DMS53 treated with DMSO at 0.1 percent for 48 hours (cell line): ENCODE data around the gene TMEM92.
"Not testable (repeated sequence)": the region's sequence is repeated elsewhere in the genome, so short reads cannot be mapped to it uniquely, and the experiment has no call there.

Experiments
- DNase-seq: peaks from one replicate; lab custom pipeline; 2025; ENCODE audit not compliant: unreplicated experiment; lab: John Stamatoyannopoulos, UW

TMEM92 gene

DNA sequence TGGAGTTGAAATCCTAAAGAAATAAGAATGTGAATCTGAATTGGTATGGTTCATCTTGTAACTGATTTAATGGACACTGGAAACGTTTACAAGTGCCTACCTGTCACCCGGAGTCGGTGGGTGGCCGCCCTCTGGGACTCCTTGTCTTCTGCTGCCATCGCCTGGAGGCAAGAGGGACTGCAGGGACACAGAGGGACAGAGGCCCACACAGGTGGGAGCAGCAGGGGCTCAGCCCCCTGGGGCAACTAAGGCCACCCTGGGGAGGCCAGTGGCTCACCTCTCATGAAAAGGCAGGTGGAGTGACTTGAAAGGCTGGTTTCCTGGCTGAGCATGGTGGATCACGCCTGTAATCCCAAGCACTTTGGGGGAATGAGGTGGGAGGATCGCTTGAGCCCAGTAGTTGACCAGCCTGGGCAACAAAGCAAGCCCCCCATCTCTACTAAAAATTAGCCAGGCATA, 23.2 kb downstream of the TMEM92 start:
- DNase-seq: peak; percentile 85

DNA sequence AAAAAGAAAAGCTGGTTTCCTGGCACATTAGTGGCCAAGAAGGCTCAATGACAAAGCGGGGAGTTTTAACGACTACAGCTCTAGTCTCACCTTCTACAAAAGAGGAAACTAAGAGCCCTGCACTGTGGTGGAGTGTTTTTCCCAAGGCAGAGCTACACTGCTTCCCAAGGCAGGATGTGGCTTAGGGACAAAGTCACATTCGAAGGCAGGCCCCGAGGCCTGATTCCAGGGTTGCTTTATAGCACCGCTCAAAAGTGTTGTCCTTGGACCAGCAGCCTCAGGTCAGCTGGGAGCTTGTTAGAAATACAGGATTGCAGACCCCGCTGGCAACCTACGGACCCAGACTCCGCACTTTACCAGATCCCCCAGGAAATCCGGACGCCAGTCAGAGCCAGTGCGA, 23.8 kb downstream of the TMEM92 start:
- no peak for DNase-seq

DNA sequence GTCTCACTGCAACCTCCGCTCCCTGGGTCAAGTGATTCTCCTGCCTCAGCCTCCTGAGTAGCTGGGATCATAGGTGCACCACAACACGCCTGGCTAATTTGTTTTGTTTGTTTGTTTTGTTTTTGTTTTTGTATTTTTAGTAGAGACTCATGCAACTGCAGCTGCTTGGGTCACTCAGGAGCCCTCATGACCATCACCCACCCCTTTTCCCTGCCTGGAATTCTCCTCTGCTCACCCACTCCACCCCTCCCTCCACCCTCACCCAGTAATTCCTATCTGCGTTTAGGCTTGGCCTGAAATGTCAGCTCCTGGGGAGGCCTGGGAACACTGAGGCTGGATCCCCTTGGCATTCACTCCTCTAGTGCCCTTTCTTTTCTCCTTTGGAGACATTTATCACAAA, 25.5 kb downstream of the TMEM92 start:
- DNase-seq: no peak

DNA sequence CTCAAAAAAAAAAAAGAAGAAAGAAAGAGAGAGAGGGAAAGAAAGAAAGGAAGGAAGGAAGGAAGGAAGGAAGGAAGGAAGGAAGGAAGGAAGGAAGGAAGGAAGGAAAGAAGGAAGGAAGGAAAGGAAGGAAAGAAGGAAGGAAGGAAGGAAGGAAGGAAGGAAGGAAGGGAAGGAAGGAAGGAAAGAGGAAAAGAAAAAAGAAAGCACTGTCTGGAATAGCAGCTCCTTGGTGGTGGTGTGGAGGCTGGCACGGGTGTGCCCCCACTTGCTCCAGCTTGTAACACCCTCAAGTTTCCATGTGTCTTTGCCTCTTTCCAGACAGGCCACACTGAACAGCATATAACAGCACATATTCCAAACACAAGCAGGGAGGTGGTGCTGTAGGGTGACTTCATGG, 26.6 kb downstream of the TMEM92 start:
- not testable (repeated sequence) for DNase-seq

DNA sequence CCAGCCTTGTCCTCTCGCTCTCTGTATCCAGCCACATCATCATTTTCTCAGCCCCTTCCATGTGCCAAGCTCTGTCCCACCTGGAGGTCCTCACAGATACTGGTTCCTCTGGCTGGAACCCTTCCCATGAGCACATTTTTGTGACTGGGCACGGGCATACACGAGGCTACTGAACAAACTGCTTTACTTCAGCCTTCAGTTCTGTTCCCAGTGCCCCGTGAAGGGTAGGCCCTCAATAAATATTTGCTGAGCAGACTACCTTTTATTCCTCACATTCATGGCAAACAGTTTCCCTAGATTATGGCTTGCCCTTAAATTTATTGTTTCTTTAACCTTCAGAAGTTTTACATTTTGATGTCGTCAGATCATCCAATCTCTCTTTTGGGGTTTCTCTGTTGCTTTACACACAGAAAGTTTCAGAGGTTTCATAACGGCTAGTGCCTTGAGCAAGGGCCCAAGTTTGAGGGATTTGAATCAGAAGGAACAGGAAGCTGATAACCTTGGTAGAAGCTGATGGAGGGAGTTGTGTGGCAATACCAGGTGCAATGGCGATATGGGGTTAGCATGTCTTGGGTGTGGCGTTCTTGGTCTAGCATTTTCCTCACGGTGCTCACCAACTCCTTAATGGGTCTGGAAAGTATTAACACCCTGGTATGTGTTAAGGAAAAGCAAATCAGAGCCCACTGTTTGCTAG, 27.8 kb downstream of the TMEM92 start:
- no peak for DNase-seq

DNA sequence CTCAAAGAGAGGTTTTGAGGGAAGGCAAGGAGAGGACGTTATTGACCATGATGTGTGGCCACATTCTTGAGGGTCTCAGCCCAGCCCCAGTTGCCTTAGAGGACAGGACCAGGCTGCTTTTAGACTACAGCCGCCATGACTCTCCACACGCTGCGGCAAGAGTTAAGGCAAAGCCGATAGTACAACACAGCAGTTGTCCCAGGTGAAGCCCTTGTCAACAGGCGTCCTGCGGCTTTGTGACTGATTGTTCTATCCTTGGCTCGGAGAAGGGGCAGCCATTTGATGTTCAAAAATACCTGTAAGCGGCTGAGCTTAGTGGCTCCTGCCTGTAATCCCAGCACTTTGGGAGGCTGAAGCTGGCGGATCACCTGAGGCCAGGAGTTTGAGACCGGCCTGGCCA, 28.8 kb downstream of the TMEM92 start:
- no peak for DNase-seq

DNA sequence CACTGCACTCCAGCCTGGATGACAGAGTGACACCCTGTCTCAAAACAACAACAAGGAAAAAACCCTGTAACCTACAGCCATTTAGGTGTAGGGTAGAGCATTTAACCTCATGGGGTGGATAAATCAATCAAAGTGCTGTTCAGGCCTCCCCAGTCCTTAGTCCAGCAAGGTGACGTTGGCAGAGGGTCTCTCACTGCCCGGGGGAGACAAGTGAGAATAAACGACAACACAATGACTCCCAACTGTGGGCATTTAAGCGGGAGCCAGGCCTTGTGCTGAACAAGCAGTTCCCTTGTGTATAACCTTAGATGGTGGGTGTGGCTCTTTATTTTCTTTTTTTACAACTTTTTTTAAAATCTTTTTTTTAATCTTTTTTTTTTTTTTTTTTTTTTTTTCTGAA, 29.3 kb downstream of the TMEM92 start:
- DNase-seq: no peak

DNA sequence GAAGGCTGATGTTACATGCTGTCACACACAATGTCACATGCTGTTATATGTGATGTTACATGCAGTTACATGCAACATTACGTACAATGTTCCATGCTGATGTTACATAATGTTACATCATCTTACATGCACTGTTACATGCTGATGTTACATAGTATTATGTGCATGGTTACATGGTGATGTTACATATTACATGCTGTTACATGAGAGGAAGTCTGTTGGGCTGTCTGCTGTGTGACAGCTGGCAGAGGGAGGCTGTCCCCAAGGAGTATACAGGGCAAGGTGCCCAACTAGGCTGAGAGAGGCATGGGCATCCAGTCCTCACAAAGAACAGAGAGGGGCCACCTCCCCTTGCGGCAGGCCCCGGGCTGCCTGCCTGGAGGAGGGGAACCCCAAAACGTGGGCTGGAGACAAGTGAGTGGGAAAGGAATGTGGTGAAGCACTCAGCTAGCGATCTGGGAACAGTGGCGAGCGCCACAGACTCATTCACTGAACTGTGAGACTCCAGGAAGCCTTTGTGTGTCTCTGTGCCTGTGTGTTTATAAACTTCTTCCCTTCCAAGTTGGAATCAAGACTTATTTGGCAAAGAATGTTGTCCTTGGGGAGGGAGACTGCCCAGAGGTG, 30.6 kb downstream of the TMEM92 start:
- no peak for DNase-seq

DNA sequence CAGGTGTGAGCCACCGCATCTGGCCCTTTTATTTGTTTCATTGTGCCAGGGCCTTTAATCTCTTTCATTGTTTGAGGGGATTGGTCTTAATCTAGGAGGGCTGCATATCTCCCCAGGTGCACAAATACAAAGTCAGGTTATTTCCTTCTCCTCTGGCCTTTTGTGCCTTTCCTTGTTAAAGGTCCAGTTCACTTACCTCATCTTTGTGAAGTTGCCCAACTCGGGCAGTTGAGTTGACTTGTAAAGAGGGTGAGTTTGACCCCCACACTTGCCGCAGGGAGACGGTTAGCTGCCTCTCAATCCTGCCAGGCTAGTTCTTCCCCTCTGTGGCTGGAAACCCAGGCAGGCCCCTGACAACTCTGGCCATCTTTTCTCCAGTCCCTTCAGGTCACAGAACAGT, 33.4 kb downstream of the TMEM92 start:
- no peak for DNase-seq

DNA sequence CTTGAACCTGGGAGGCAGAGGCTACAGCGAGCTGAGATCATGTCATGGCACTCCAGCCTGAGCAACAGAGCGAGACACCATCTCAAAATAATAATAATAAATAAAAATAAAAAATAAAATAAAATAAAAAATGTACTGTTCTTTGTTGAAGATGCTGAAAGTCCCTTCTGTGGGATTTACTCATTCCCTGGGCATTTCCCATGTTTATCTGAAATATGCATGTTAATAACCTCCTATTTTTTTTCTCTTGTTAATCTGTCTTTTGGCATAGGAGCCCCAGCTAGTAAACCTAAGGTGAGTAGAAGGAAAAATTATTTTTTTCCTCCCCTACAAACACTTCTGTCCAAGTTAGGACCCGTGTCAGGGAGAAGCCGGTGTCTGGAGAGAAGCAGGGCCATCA, 34.4 kb downstream of the TMEM92 start:
- no peak for DNase-seq

DNA sequence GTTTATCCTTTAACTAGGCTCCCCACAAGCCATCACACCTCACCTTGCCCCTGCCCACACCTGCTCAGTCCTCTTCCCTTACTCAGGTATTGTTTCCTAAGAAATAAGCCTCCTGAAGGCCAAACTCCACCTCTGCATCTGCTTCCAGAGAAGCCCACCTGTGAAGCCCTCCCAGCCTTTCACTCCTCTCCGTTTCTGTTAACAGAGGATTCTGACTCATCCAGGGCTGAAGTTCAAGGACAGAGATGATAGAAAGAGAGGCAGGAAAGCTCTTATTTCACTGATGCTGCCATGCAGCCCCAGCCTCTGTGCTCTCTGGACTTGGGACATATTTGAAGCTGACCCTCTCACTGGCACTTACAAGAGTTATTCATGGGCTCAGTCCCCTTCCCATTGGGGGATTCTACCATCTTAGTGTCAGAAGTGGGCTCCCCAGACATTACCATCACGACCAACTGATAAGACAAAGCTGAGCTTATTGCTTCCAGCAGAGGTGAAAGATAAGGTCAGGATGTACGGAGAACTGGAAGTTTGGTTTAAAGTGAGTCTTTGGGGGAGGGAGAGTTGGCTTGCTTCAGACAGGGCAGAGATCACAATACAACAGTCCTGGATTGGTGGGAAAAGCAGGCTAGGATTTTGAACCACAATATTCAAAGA, 36.3 kb downstream of the TMEM92 start:
- no peak for DNase-seq

DNA sequence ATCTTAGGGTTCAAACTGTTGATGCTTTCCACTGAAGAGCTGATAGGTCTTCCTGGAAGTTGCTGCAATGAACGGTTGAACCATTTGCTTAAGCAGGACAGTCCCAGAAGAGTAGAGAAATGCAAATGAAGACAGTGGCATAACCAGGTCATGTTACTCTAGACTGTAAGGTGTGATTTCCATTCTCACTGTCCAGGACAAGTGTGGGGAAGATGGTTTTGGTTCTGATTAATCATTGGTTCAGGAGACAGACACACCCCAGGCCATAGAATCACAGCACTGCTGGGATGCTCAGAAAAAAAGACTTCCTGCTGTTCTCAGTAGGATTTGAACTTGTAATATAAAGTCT, 36.8 kb downstream of the TMEM92 start:
- no peak for DNase-seq

DNA sequence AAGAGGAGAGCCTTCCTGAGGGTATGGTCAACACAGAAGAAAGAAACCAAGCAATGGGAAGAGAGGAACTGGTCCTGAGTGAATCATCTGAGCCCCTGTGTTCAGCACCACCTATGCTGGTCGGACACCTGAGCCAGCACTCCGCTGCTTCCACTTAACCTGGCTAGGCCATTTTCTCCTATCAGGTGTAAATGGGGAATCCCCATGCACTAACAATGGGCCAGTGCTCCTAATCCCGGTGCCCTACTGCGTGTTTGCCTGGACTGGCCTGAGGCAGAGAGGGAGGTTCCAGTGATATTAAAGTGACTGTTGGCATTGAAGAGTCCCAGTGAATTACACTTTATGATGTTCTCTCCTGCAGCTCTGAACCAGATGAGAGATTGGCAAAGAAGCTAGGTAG, 37.2 kb downstream of the TMEM92 start:
- DNase-seq: no peak

DNA sequence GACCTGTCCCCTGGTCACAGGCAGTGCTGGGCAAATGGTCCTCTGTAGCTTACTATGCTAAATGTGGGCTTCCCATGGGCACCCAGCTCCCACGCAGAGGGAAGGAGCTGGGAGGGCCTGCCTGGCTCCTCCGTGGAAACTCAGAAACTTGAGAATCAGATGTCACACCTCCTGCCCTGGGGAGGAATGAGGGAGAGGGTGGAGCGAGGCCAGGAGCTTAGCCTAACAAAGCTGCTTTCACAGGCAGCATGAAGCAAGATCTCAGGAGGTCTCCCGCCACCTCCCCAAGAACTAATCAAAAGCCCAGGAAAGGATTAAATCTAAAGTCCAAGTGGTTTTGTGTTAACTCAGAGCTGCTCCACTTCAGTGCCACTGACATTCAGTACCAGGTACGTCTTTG, 38.0 kb downstream of the TMEM92 start:
- DNase-seq: no peak

DNA sequence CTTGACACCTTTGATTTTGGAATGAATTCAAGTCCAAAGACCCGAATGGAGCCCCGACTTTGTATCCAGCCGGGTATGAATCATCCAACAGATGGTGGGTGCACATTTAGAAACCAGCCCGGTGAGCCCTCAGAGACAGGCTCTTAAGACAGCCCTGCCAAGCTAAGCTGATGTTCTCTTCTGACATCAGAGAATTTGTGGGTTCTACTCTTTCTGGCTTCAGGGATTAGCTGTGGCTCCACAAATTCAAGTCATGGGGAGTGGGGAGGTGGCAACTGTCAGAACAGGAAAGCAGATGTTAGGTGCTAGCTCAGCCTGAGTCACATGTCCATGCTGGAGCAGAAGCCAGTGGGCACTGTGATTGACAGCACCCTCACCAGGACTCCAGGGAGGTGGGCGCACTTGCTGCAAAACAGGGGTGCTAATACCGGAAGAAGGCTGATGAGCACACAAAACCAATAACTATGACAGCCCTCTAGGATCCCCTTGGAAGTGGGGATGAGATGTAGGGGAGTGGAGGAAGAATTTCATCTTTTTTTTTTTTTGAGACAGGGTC, 40.3 kb downstream of the TMEM92 start:
- no peak for DNase-seq

DNA sequence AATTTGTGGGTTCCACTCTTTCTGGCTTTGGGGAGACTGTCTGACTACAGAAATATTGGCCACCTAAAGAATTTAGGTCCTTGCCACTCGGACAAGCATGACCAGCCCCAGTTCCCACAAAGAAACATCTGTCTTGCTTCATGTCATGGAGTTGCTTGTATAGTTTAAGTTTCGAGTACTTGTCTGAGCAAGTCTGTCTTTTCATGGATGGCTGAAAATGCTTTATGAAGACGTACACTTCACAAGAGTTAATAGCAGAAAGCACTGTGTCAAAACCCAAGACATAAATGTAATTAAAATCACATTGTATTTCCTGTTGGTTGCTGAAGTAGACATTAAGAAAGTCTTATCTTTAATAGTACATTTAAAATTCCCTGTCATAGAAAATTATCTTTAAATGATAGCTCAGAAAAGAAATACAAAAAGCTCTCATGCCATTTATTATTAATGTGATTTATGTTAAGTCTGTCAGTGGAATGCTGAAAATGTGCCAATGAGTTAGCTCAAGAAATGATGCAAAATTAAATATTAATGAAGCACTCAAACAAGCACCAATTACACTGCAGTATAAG, 41.8 kb downstream of the TMEM92 start:
- DNase-seq: no peak

DNA sequence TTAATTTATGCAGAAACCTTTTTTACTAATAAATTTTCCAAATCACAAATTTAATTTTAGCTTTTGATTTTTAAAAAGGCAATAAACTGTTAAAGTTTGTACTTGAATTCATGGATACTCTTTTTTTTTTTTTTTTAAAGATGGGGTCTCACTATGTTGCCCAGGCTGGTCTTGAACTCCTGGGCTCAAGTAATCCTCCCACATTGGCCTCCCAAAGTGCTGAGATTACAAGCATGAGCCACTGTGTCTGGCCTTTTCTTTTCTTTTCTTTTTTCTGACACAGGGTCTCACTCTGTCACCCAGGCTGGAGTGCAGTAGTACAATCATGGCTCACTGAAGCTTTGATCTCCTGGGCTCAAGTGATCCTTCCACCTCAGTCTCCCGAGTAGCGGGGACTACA, 42.4 kb downstream of the TMEM92 start:
- DNase-seq: not testable (repeated sequence)

DNA sequence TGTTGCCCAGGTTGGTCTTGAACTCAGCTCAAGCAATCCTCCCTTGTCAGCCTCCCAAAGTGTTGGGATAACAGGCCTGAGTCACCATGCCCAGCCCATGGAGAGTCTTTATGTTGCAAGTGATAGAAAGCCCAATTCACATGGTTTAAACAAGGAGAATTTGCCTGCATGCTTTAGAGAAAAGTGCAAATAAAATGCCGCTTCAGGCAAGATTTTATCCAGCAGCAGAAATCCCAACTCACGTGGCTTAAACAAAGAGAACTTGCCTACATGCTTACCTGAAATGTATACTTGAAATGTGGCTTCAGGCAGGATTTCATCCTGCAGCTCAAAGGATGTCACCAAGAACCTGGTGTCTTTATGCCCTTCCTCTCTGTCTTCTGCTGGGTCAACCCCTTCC, 42.9 kb downstream of the TMEM92 start:
- no peak for DNase-seq

DNA sequence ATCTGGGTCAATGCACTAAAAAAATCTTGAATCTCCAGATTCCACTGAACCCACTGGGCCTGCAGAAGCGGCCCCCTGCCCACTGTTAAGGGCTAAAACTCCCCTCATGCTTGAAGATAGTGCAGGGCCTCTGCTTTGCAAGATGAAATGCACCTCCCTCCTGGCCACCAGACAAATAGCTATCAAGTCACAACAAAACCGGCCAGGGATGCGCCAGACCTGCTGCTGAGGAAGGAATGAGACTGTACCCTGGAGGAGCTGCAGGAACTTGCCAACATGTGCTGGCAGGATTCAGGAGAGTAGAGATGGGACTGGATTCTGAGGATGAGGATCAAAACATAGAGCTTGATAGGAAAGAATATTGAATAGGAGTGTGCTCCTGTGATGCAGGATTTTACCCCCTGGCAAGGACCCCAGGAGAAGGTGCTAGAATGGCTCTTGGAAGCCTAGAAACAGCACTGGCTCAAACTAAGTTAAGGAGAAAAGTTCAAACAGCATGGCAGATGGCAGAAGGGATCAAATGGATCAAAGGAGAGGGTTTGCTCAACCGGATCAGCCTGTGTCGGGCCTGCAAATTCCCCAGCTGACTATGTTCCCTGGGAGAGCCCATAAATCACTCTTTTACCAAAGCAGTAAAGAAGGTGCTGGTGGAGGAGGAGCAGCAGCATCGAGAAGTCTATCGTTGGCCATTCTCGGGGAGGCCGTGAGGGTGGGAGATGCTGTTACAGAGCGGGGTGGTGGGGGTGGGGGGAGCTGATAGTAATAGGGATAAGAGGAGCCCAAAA, 44.4 kb downstream of the TMEM92 start:
- peak; percentile 14 for DNase-seq

DNA sequence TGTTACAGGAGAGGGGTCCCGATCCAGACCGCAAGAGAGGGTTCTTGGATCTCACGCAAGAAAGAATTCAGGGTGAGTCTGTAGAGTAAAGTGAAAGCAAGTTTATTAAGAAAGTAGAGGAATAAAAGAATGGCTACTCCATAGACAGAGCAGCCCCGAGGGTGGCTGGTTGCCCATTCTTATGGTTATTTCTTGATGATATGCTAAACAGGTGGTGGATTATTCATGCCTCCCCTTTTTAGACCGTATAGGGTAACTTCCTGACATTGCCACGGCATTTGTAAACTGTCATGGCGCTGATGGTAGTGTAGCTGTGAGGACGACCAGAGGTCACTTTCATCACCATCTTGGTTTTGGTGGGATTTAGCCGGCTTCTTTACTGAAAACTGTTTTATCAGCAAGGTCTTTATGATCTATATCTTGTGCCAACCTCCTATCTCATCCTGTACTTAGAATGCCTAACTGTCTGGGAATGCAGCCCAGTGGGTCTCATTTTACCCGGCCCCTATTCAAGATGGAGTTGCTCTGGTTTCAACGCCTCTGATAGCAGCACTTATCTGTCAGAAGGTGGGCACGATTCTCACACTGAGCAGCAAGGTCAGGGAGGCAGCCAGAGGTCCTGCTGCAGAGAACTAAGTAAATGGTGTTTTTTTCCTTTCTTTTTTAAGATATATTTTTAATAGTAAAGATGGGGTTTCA, 45.2 kb downstream of the TMEM92 start:
- DNase-seq: no peak

DNA sequence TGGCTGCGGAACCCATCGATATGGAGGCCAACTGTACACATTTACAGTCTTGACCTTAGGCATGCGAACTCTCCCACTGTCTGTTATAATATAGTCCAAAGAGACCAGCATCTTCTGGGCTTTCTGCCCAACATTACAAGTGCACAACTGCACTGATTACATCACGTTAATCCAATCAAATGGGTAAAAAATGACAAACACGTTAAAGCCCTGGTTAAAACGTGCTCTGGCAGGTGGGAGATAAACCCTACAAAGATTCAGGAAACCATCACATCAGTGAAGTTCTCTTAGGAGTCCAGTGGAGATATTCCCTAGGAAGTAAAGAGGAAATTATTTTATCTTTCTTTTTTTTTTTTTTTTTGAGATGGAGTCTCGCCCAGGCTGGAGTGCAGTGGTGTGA, 48.0 kb downstream of the TMEM92 start:
- DNase-seq: no peak
